HG03565 (cell line): Measurements from ENCODE around the gene BIK.
A peak's percentile ranks its signal among the peaks of the same experiment; 100 is the strongest.

Experiments used
- ATAC-seq: cut with Tn5 transposase; IDR thresholded peaks from one replicate; pipeline ENCODE4 v1.9.1; 2021; ENCODE audit warnings: mild to moderate bottlenecking, moderate library complexity; ENCODE audit not compliant: unreplicated experiment

Gene BIK

GRCh38 chr22:43110444-43110926, at the start of gene BIK:
TSS of gene BIK (plus strand) at chr22:43110750. CDS start at chr22:43124023, 13,273 bp downstream.
- ATAC-seq, result no peak

GRCh38 chr22:43066134-43066533, 44.4 kb upstream of the BIK start:
- no peak for ATAC-seq

- ATAC-seq, result no peak
Observed at GRCh38 chr22:43066844-43067385, 43.6 kb upstream of the BIK start.

GRCh38 chr22:43077121-43077877, 33.3 kb upstream of the BIK start:
- ATAC-seq, result no peak

- no peak for ATAC-seq
Observed at GRCh38 chr22:43078522-43078921, 32.0 kb upstream of the BIK start.

GRCh38 chr22:43079742-43080141, 30.8 kb upstream of the BIK start:
- no peak for ATAC-seq

- ATAC-seq, result no peak
Observed at GRCh38 chr22:43080616-43081015, 29.9 kb upstream of the BIK start.

- ATAC-seq, result no peak
Observed at GRCh38 chr22:43081968-43082367, 28.6 kb upstream of the BIK start.

- ATAC-seq, result no peak
Observed at GRCh38 chr22:43085658-43086606, 24.6 kb upstream of the BIK start.

- no peak for ATAC-seq
Observed at GRCh38 chr22:43088627-43088983, 21.9 kb upstream of the BIK start.

- ATAC-seq, result peak; percentile 74
Observed at GRCh38 chr22:43088984-43089717, 21.4 kb upstream of the BIK start, which contains the start of gene TTLL1. TSS of gene TTLL1 (minus strand) at chr22:43089391. CDS start at chr22:43075586, 13,805 bp downstream.

- no peak for ATAC-seq
Observed at GRCh38 chr22:43090130-43090789, 20.3 kb upstream of the BIK start.

- no peak for ATAC-seq
Observed at GRCh38 chr22:43092085-43092484, 18.5 kb upstream of the BIK start.

- ATAC-seq, result no peak
Observed at GRCh38 chr22:43094085-43094484, 16.5 kb upstream of the BIK start.

GRCh38 chr22:43094551-43094950, 16.0 kb upstream of the BIK start:
- no peak for ATAC-seq

GRCh38 chr22:43096420-43096819, 14.1 kb upstream of the BIK start:
- no peak for ATAC-seq

- ATAC-seq, result no peak
Observed at GRCh38 chr22:43098356-43098755, 12.2 kb upstream of the BIK start.

- no peak for ATAC-seq
Observed at GRCh38 chr22:43099095-43099494, 11.5 kb upstream of the BIK start.

- ATAC-seq, result no peak
Observed at GRCh38 chr22:43100225-43100624, 10.3 kb upstream of the BIK start.

GRCh38 chr22:43101306-43101705, 9.2 kb upstream of the BIK start:
- no peak for ATAC-seq
